ENCODE data around the gene ITGA2.

DNA sequence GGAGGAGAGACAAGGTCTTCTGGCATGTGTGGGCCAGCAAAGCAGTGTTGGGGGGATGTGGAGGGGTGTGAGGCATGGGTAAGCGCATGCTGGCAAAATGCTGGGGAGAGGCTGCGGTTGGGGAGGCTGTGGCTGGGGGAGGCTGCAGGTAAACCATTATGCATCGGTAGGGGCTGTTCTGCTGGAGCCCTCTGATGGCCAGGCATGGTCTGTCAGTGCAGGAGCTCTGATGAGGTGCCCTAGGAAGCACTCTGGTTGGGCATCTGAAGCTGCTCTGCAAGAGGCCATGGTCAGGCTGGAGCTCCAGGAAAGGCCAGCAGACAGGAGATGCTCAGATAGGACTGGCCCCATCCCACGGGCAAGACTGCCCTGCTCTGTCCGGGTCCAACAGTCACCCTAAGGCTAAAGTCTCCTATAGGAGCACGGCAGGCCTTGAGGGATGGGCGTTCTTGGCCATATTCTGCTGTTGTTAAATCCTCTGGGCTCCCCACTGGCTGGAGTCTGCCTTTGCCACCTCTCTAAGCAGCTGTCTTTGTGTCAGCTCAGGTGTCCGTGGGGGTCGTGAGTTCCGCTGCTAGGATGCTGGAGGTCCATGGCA is 28.7 kb downstream of the ITGA2 start:
- TF ChIP-seq PAX5 (IDR thresholded peaks at IDR 0.05; ENCODE audit: insufficient read depth, low read length, severe bottlenecking) (no peak), TAF1 (IDR thresholded peaks at IDR 0.05; ENCODE audit: low read depth, low read length) (no peak)

Data from GM12891 (cell line).